ENCODE results near the gene CBFA2T3.

The CBFA2T3 gene

DNA sequence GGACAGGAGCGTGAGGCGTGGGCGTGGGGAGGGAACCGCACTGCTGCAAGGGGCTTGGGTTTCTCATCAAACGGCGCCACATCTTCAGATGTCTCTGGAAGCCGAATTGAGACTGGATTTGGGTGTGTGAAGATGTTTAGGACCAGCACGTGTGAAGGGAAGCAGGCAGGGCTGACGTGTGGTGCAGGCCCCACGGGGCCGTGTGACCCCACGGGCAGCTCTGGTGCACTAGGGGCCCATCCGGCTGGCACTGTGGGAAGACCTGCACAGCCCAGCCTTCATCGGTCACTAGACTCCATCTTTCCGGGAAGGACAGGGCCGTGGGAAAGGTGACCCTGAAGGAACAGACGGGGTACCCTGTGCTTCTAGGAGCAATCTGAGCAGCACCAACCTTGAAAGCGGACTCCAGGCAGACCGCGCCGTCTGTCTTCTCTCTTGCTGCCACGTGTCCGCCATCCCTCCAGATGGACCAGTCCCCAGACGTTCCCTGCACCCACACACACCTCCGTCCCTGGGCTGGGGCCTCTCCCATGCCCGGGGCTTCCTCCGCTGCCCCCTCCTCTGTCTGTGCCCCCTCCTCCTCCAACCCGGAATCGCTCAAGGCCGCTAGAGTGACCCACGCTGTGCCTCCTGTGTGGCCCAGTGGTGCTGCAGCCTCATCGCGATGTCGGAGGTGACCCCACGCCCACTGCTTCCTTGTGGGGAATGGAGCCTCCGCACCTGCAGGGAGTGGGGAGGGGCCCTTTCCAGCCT lies 23.4 kb upstream of the CBFA2T3 start:
- H3K27me3 ChIP-seq (ENCODE audit: control insufficient read depth, insufficient read depth, low read length) = peaks cover 6% of the 10 kb centered on the region

DNA sequence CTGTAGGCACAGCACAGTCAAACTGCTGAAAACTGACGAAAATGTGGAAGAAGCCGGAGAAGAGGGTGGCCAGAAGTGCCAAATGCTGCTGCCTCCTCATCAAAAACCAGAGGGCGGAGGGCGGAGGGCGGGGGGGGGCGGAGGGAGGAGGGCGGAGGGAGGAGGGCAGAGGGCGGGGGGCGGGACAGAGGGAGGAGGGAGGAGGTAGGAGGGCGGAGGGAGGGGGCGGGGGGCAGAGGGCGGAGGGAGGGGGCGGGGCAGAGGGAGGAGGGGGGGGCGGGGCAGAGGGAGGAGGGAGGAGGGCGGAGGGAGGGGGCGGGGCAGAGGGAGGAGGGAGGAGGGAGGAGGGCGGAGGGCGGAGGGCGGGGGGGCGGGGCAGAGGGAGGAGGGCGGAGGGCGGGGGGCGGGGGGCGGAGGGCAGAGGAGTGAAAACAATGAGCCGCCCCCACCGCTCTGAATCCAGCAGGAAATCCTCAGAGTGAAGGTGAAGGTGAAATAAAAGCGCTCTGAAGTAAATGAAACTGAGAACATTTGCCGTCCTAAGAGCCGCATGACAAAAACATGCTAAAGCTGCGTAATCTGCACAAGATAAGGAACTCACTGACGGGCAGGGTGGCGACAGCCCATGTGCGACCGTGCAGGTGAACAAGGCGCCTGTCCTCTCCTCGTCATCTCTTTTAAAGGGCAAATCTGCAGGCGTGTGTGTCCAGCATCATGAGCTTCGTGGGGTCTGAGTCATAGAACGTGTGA lies 22.6 kb upstream of the CBFA2T3 start:
- Histone ChIP-seq H2AFZ (no peak overlapping the region), H3K4me3 (ENCODE audit: low read depth, low read length) (no peak overlapping the region), H3K36me3 (ENCODE audit: control insufficient read depth, insufficient read depth, low read length) (no peaks in the 10 kb centered on the region), H3K79me2 (no peaks in the 10 kb centered on the region), H3K4me1 (no peaks in the 10 kb centered on the region), H3K4me2 (ENCODE audit: low read length) (peak overlapping the region; percentile 31), H3K27me3 (ENCODE audit: control insufficient read depth, insufficient read depth, low read length) (peaks cover 6% of the 10 kb centered on the region), H3K9me3 (ENCODE audit: control insufficient read depth, low read length) (no peaks in the 10 kb centered on the region), H3K27ac (no peak overlapping the region), H3K9ac (no peak overlapping the region)
- TF ChIP-seq, protein P1, sequence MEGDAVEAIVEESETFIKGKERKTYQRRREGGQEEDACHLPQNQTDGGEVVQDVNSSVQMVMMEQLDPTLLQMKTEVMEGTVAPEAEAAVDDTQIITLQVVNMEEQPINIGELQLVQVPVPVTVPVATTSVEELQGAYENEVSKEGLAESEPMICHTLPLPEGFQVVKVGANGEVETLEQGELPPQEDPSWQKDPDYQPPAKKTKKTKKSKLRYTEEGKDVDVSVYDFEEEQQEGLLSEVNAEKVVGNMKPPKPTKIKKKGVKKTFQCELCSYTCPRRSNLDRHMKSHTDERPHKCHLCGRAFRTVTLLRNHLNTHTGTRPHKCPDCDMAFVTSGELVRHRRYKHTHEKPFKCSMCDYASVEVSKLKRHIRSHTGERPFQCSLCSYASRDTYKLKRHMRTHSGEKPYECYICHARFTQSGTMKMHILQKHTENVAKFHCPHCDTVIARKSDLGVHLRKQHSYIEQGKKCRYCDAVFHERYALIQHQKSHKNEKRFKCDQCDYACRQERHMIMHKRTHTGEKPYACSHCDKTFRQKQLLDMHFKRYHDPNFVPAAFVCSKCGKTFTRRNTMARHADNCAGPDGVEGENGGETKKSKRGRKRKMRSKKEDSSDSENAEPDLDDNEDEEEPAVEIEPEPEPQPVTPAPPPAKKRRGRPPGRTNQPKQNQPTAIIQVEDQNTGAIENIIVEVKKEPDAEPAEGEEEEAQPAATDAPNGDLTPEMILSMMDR (IDR thresholded peaks at IDR 0.05) = no peak

More for the DNA sequence above, 23.4 kb upstream of the CBFA2T3 start:
- H3K27ac ChIP-seq = no peak overlapping the region
- TF ChIP-seq, protein P1 (IDR thresholded peaks at IDR 0.05) = no peak
- H3K9ac ChIP-seq = no peak overlapping the region
- no peak overlapping the region for H2AFZ ChIP-seq
- no peaks in the 10 kb centered on the region for H3K4me1 ChIP-seq
- no peak overlapping the region for H3K4me3 ChIP-seq (ENCODE audit: low read depth, low read length)
- no peaks in the 10 kb centered on the region for H3K36me3 ChIP-seq (ENCODE audit: control insufficient read depth, insufficient read depth, low read length)
- peak overlapping the region; percentile 31 for H3K4me2 ChIP-seq (ENCODE audit: low read length)
- no peaks in the 10 kb centered on the region for H3K79me2 ChIP-seq
- H3K9me3 ChIP-seq (ENCODE audit: control insufficient read depth, low read length) = no peaks in the 10 kb centered on the region

DNA sequence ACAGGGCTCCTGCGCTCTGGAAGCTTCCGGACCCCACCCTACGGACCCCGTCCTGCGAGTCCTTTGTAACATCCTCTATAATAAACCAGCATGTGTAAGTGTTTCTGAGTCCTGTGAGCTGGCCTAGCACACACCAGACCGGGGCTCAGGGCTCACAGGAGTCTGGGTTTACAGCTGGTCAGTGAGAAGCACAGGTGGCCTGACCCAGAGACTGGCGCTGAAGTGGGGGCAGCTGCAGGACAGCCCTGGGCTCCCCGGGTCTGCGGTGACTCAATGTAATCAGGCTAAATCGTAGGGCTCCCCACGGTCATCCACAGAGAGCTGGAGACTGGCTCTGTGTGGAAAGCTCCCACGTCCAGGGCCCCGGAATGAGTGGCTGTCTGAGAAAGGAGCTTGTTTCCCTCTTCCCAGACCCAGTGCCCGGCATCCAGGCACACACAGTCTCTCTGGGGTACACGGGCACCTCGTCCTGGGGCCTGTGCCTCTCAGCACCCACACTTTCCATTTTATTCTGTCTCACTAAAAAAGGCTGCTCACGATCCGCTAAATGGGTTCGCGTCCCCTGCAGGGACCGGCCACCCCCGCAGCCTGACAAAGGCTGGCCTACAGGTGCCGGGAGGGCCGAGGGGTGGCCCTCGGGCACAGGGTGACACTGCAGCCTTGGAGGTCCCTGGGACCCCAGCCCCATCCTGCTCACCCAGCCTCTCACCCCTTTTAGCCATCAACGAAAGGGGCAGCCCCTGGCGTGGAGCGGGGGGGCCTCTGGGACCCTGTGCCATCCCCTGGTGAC lies 18.9 kb upstream of the CBFA2T3 start:
- Histone ChIP-seq H3K4me2 (ENCODE audit: low read length) (no peak overlapping the region), H3K4me3 (ENCODE audit: low read depth, low read length) (no peak overlapping the region), H3K9ac (no peak overlapping the region), H3K4me1 (no peaks in the 10 kb centered on the region), H3K27me3 (ENCODE audit: control insufficient read depth, insufficient read depth, low read length) (peaks cover 4% of the 10 kb centered on the region), H3K27ac (no peak overlapping the region), H3K36me3 (ENCODE audit: control insufficient read depth, insufficient read depth, low read length) (no peaks in the 10 kb centered on the region), H2AFZ (no peak overlapping the region), H3K9me3 (ENCODE audit: control insufficient read depth, low read length) (no peaks in the 10 kb centered on the region), H3K79me2 (no peaks in the 10 kb centered on the region)
- TF ChIP-seq, protein P1 (IDR thresholded peaks at IDR 0.05) = no peak

DNA sequence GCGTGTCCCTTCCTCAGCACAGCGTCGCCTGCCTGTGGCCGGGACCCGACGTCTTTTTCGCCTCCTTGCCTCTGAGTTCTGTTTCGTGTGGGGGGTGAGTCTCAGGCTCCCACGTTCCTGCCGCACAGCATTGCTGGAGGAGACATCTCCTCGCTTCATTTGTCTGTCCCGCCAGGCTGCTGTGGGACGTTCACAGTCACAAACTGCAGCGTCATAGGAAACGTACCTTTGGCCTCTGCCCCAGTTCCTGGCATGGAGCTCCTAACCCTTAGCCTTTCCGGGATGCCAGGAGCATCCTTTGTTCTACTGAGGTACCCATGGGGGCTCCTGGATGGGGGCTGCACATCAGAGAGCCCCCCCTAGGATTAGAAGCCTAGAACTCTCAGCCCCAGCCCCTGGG lies 18.2 kb upstream of the CBFA2T3 start:
- Histone ChIP-seq H2AFZ (no peak overlapping the region), H3K4me2 (ENCODE audit: low read length) (no peak overlapping the region), H3K27me3 (ENCODE audit: control insufficient read depth, insufficient read depth, low read length) (no peaks in the 10 kb centered on the region), H3K4me1 (no peaks in the 10 kb centered on the region), H3K36me3 (ENCODE audit: control insufficient read depth, insufficient read depth, low read length) (no peaks in the 10 kb centered on the region), H3K4me3 (ENCODE audit: low read depth, low read length) (no peak overlapping the region), H3K9me3 (ENCODE audit: control insufficient read depth, low read length) (no peaks in the 10 kb centered on the region), H3K27ac (no peak overlapping the region), H3K79me2 (no peaks in the 10 kb centered on the region), H3K9ac (no peak overlapping the region)
- TF ChIP-seq, protein P1 (IDR thresholded peaks at IDR 0.05) = no peak

Data from parathyroid adenoma (tissue), 2 donors.